ENCODE data around the gene ENDOG.
"Not testable (repeated sequence)": the region's sequence is repeated elsewhere in the genome, so short reads cannot be mapped to it uniquely, and the experiment has no call there.

Gene ENDOG

GRCh38 chr9:128860937-128861336 lies 42.6 kb downstream of the ENDOG start:
- DNase-seq (ENCODE audit: low read depth in 2 of 3, low spot score in 2 of 3), result no peak

DNA sequence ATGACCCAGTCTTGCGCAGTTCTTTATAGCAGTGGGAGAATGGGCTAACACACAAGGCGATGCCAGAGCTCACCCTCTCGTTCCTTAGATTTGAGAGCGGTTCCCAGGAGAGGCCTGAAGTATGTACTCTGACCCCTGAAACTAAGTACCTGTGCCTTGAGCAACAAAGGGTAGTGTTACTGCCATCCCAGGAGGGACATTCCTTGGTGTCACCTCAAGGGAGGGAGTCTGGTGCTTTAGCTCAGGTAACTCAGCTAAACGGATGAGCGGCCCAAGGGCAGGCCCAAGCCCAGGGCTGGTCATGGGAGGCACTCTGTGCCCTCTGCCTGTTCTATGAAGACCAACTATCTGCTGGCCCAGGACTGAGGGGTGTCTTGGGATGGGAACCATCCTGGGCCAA lies 43.2 kb downstream of the ENDOG start:
- no peak for DNase-seq (ENCODE audit: low read depth in 2 of 3, low spot score in 2 of 3)

DNA sequence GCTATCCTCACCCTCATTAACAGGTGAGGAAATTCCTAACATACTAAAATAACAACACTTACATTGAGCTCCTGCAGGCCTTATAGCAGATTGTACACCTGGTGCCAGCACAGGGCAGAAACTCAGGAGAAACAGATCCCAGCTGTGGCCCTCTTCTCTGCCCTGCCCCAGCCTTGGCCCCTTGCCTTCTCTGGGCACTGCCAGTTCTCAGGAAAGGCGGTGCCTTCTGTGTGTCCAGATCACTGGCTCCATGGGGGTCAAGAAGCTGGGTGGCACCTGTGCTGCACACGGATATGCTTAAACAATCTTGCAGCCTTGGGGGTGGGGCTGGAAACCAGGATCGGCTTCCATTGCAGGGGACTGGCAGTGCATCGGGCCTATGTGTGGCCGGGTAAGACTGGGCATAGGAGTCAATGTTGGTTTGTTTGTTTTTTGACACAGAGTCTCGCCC lies 44.1 kb downstream of the ENDOG start:
- no peak for DNase-seq (ENCODE audit: low read depth in 2 of 3, low spot score in 2 of 3)

DNA sequence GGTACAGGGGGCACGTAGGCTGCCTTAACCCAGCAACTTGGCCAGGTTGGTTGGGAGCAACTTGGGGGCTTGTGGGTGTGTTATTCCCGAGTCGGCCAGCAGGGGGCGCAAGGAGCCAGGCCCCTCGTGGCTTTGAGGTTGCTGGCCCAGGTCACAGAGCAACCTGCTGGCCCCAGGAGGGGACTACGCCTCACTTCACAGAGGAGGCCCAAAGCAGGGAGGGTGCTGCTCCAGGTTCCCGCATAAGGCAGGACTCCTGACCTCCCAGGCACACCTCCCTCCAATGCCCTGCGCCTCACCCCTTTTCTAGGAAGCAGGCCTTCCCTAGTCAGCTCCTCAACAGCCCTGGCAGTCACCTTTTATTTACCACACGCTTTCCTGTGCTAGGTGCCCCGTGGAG lies 45.3 kb downstream of the ENDOG start:
- DNase-seq (ENCODE audit: low read depth in 2 of 3, low spot score in 2 of 3), result peak; percentile 62 to 98 (median 96)

DNA sequence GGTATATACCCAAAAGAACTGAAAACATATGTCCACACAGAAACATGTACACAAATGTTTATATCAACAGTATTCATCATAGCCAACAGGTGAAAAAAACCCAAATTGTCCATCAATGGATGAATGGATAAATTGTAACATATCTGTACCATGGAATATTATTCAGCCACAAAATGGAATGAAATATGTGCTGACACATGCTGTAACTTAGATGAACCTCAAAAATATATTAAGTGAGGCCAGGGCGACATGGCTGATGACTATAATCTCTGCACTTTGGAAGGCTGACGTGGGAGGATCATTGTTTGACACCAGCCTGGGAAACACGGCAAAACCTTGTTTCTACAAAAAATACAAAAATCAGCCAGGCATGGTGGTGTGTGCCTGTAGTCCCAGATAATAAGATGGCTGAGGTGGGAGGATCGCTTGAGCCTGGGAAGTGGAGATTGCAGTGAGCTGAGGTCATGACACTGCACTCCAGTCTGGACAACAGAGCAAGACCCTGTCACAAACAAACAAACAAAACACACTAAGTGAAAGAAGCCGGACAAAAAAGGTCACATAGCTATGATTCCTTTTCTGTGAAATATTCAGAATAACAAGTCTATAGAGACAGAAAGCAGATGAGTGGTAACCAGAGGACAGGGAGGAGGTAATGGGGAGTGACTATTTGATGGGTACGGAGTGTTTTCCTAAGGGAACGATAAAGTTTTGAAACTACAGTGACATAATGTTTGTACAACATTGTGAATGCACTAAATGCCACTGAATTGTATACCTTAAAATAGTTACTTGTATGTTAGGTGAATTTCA lies 52.0 kb downstream of the ENDOG start:
- no peak for DNase-seq (ENCODE audit: low read depth in 2 of 3, low spot score in 2 of 3)

GRCh38 chr9:128870941-128871265 lies 52.6 kb downstream of the ENDOG start:
- DNase-seq (ENCODE audit: low read depth in 2 of 3, low spot score in 2 of 3), result not testable (repeated sequence)
